Measurements from ENCODE around the gene KBTBD13.

- no peak for TF ChIP-seq POLR2A (IDR thresholded peaks at IDR 0.05)
- no peak for TF ChIP-seq CTCF (IDR thresholded peaks at IDR 0.05)
Observed at GRCh38 chr15:65037309-65037708, 39.2 kb upstream of the KBTBD13 start.
